ENCODE data around the gene DAO.

DAO gene

DNA sequence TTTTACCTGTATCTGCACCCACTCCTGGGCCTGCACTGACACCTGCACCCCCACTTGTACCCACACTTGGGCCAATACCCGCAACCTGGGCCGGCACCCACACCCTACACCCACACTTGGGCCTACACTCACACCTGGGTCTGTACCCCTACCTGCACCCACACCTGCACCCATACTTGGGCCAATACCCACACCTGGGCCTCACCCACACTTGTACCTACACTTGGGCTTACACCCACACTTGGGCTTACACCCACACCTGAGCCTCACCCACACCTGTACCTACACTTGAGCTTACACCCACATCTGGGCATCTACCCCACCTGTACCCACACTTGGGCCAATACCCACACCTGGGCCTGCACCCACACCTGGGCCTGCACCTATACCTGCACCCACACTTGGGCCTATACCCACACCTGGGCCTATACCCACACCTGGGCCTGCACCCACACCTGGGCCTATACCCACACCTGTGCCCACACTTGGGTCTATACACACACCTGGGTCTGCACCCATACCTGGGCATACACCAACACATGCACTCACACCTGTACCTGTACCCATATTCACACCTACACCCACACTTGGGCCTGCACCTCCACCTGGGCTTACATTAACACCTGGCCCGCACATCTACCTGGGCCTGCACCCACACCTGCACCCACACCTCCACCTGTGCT is 39.2 kb downstream of the DAO start:
- DNase-seq (ENCODE audit: low read depth) = no peak

- DNase-seq (ENCODE audit: low read depth) = no peak
Observed at GRCh38 chr12:108921946-108922345, 42.1 kb downstream of the DAO start.

DNA sequence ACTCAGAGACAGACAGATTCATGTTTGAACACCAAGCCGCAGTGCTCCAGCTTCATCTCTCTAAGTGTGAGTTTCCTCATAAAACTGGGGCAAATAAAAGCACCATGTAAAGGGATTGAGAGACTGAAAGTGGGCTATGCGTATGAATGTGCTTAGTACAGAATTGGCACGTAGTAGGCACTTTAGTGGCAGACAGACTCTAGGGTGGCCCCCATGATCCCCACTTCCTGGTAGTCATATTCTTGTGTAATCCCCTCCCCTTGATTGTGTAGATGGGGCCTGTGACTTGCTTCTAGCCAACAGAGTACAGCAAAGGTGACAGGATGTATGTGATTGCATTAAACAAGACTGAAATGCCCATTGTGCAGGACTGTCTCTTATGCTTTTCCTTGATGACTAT is 43.0 kb downstream of the DAO start:
- DNase-seq (ENCODE audit: low read depth) = no peak

GRCh38 chr12:108928695-108929094 is 48.8 kb downstream of the DAO start:
- no peak for DNase-seq (ENCODE audit: low read depth)

DNA sequence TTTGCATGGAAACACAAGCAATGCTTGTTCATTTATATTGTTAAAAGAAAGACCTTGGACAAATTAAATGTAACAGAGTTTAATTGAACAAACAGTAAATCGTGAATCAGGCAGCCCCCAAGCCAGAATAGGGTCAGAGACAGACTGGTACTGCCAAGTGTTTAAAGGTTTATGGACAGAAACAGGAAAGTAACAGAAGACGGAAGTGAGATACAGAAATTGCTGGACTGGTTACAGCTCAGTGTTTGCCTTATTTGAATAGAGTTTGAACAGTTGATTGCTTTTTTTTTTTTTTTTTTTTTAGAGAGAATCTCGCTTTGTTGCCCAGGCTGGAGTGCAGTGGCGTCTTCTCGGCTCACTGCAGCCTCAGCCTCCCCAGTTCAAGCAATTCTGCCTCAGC is 50.3 kb downstream of the DAO start:
- DNase-seq (ENCODE audit: low read depth) = no peak

DNA sequence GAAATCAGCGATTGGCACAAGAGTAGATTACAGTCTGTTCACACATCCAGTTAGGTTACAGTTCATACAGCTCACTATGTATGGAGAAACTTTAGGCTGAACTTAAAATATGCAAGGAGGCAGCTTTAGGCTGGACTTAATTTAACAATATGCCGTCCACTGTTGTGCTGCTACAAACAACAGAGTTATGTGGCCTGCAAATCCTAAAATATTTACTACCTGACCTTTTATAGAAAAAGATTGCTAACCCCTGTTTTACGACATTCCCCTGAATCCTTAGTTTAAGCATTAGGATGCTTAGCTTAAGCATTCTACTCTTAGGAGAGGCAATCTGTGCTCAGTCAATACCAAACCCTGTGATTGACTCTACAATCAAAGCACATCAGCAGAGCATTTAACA is 50.9 kb downstream of the DAO start:
- no peak for DNase-seq (ENCODE audit: low read depth)

DNA sequence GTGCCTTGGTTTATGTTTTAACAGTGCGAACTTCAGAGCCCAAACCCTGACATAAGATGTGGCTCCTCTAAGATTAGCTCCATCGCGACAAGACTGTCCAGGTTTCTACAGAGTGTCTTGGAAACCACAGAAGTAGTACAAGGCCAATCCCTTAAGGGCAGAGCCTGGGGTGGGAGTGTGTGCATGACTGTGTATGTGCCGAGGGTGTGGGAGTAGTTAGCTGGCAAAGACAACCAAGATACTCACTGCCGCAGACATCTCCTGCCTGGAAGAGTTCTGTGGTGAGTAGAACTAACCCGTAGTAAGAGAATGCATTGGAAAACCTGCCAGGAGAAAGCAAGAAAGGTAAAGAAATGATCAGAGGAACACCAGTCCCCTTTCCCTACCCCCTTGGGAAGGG is 54.1 kb downstream of the DAO start:
- DNase-seq (ENCODE audit: low read depth) = no peak

DNA sequence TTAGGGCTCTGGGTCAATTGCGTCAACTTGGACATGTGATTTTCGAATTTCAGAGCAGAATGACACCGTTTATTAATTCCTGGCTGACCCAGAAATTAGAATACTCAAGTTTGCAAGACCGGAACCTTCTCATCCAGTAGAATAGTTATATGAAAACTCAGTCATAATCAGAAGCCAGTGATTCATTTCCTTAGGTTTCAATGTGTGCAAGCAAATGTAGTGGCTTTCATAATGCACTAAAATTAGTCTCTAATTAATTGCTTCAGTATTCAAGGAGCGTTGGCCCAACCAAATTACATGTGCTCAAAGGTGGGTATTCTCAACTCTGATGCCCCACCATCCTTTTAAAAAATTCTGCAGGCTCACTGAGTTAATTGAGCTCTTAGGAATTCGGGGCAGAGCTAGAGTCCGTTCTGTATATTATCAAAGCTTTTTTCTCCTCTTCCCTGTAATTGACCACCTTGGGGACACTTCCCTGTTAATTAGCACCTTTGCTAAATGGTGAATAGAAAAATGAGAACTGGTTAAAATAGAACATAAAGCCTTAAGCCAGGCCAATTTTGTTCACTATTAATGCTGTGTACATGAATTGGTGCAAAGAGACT is 55.4 kb downstream of the DAO start:
- DNase-seq (ENCODE audit: low read depth) = no peak

DNA sequence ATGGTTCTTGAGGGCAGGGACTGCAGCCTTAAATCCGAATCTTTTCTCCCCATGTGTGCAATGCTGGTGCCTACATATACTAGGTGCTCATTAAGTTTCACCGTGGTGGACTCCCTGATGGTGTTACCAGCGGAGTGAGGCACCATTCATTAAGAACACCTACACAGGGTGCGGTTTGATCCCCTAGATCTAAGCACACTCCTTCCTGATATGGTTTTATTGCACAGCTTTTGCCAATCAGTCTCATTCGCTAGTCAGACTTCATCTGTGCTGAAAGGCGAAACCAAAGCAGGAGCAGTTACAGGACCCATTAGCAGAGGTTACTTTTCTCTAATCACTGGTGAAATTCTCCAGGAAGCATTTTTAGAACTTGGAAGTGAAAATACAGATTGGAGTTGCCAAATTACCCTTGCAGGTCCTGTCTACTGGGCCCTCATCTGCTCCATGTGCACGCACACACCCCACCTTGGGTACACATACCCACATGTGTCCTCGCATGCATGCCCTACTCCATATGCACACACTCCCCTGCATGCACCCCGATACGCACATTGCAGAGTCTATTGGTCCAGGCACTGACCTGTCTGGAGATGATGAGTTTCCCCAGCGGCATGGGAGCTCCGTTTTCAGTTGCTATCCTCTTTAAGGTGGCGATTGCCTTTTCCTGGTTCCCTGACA is 58.5 kb downstream of the DAO start:
- DNase-seq (ENCODE audit: low read depth) = no peak

- DNase-seq (ENCODE audit: low read depth) = no peak
Observed at GRCh38 chr12:108939594-108939993, 59.7 kb downstream of the DAO start.

DNA sequence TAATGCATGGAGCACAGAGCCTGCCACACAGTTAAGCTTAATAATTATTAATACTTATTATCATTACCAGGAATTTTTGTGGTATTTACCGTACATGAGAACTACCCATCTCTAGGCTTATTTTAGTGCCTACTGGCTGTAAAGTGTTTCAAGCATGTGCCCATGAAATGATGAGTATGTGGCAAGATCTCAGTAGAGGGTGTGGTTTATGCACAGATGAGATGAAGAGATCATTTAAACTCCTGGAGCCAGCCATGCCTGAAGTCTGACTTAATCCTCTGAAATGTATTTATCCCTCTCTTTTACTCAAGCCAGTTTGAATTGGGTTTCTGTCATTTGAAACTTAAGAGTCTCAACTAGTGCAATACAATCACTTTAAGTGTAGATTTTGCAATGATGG is 60.2 kb downstream of the DAO start:
- no peak for DNase-seq (ENCODE audit: low read depth)

GRCh38 chr12:108947097-108947496 is 67.2 kb downstream of the DAO start:
- DNase-seq (ENCODE audit: low read depth) = no peak

GRCh38 chr12:108948367-108948766 is 68.5 kb downstream of the DAO start:
- DNase-seq (ENCODE audit: low read depth) = no peak

GRCh38 chr12:108949976-108950375 is 70.1 kb downstream of the DAO start:
- DNase-seq (ENCODE audit: low read depth) = no peak

Measured in activated T-cell treated with anti-CD3 and anti-CD28 coated beads for 48 hours (primary cell).